Fibroblast of skin of back (primary cell): ENCODE data around the gene ITGA6.

ENCODE experiments used
- DNase-seq: peaks from one replicate; pipeline ENCODE4 v3.0.0-alpha.2; 2013

The ITGA6 gene

DNA sequence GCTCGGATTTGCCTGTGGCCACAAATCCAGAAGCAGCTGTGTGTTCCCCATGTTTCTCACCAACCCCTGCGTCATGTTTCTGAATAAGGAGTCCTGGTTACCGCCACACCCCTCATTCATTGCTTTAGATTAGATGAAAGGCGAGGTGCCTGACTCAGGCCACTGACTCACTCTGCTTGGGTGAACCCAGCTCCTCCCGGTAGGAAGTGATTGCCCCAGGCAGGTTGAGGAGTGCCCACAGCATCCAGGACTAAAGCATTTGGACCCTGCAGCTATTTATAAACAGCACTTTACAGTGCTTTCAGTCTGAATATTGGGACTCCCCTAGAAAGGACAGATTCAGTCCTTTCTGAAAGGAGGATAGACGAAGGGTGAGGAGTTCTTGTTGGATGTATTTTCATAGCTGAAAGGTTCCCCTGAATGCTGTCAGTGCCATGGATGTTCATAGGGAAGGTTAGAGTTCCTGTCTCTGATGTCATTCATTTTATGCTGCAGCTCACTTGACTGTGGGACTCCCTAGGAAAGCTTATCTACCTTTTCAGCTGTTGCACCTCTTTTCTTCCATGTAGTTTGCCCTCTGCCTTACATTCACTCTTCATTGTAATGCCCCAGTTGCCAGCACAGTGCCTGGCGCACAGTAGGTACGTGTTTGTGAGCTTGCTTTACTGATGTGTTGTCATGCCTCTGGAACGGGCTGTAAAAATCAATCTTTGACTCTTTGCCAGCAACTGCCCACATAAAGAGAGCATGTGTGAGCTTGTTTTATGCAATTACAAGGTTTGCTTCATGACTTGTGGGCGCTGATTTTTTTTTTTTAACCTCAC lies 14.9 kb downstream of the ITGA6 start:
- DNase-seq: peak; percentile 75

GRCh38 chr2:172445851-172446250 lies 18.5 kb downstream of the ITGA6 start:
- DNase-seq: no peak

GRCh38 chr2:172446474-172447063 lies 19.2 kb downstream of the ITGA6 start:
- no peak for DNase-seq

DNA sequence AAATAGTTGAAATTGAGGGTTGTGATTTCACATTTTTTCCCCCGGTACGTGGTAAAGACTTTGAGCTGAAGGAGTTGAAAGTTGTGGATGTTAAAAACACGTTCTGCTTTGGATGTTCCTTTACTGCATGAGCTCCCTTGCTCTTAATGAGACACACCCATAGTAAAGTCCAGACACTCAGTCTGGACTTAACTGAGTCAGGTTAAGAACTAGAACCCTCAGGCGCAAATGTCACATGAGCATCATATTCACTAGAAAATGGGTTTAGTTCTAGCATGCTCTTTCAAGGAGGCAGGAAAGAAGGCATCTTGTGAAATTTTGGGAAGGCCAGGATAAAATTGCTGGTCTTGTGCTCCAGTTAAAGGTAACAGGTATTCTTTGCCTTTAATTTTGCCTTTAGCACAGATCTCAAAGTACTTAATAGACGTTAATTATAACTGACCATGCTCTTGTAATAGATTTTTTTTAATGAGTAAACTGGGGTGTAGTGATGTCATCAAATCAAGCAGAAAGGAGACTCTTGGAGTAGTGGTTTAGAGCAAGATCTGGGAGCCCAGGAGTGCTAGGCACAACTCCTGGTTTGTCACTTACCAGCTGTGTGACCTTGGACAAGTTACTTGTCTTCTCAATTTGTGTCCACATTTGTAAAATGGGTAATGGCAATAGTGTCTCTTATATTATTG lies 20.6 kb downstream of the ITGA6 start:
- DNase-seq: no peak

DNA sequence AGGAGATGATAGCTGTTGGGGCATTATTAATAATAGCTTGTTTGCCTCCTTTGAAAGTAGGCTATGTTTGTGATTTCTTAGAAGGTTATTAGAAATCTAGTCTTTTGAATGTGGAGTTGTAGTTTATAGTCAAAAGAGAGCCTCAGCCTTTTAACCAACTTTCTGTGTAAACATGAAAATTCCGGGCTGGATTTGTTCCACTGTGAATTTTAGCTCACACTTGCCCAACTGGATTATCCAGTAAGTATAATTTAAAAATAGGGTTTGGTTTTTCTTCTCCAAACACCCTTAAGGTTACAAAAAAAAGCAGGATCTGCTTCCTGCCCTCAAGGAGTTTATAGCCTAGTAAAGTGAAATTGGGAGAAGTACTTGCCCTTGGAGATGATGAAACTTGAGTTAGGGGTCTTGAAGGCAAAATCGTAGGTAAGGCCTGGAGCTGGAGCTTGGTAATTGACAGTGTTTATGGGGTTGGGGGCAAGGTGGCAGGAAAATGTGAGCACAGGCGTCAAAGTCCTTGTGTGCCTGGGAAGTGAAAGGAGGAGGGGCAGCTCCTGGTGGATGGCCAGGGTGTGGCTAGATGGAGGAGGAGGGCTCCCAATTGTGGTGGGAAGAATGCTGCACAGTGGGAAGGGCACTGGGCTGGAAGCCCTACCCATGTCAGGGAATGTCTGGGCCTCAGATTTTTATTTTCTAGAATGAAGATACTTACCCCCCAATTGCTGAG lies 21.3 kb downstream of the ITGA6 start:
- no peak for DNase-seq

DNA sequence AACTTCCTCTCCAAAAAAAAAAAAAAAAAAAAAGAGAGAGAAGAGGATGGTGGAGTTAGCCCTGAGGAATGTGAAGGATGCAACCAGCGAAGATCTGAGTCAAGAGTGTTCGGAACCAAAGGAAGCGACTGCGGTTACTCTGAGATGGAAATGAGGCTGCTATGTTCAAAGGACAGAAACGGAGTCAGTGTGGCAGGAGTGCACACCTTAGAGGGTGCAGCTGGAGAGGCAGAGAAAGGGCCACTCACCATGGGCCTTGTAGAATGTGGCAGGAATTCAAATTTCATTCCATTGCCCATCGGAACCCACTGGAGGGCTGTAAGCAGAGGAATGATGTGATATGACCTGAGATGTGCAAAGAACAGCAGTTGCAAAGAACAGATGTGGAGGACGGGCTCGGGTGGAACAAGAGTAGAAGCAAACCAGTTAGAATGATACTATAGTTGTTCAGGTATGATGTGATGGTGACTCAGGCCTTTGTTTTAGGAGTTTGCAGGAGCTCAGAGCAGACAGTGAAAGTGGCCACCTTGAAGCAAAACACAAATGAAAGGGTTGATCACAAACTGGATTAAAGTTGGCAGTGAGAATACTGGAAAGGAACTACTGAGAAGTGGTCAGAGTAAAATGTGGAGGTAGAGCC lies 22.6 kb downstream of the ITGA6 start:
- peak; percentile 58 for DNase-seq

- DNase-seq: no peak
Measured at GRCh38 chr2:172451923-172452322, 24.5 kb downstream of the ITGA6 start.

DNA sequence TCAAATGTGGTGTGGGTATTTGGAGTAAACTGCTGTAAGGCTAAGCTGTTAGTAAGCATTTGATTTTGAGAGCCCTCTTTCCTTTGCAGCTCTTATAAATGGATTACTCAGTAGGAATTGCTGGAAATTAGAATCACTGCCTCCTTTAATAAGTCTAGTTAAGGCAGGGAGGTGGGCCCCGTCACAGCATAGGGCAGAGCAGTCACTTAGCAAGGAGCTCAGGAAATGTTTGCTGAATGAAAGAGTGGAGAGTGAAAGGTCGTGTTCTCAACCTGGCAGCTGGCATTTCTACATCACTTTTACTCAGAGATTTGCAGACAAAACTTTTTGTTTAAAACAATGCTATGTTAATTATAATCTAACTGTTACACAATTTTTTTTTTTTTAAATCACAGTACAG lies 25.5 kb downstream of the ITGA6 start:
- no peak for DNase-seq

GRCh38 chr2:172454404-172455120 lies 27.2 kb downstream of the ITGA6 start:
- no peak for DNase-seq

GRCh38 chr2:172455121-172455515 lies 27.7 kb downstream of the ITGA6 start:
- DNase-seq: no peak

DNA sequence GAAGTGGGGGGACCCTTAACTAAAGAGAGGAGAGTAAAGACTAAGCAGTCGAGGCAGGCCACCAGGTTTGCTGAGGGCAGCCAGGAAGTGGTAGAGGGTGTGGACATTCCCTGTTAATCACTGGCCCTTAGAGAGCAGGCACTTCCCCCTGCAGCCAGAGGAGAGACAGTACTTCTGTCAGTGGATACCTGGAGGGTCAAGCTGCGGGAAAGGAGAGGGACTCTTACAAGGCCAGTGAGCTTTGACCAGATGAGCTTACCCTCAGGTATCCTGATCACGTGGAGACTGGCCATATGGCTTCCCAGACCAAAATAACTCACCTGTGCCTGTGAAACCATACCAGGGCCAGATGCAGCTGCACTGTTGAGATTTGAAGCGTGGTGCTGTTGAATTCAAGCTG lies 28.6 kb downstream of the ITGA6 start:
- no peak for DNase-seq

DNA sequence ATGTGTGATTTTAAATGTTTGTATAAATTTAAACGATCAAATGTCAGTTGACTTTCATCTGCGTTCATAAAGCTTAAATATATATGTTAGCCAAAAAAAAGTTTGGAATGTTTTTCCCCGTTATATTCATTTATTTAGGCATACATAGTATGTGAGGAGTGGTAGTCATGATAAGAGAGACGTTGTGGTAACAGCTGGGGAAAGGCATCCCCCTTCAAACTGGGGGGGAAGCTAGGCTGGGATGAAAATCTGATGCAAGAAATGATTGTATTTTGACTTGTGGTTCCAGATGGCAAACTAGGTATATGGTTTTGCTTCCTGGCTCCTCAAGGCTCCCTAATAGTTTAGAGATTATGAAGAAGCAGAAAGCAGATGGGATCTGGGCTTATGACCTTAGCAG lies 30.1 kb downstream of the ITGA6 start:
- DNase-seq: no peak

GRCh38 chr2:172458561-172459124 lies 31.3 kb downstream of the ITGA6 start:
- no peak for DNase-seq

GRCh38 chr2:172460780-172461201 lies 33.4 kb downstream of the ITGA6 start:
- DNase-seq: peak; percentile 18

- peak; percentile 27 for DNase-seq
Measured at GRCh38 chr2:172461591-172462372, 34.4 kb downstream of the ITGA6 start.

GRCh38 chr2:172462373-172462848 lies 35.0 kb downstream of the ITGA6 start:
- DNase-seq: no peak

DNA sequence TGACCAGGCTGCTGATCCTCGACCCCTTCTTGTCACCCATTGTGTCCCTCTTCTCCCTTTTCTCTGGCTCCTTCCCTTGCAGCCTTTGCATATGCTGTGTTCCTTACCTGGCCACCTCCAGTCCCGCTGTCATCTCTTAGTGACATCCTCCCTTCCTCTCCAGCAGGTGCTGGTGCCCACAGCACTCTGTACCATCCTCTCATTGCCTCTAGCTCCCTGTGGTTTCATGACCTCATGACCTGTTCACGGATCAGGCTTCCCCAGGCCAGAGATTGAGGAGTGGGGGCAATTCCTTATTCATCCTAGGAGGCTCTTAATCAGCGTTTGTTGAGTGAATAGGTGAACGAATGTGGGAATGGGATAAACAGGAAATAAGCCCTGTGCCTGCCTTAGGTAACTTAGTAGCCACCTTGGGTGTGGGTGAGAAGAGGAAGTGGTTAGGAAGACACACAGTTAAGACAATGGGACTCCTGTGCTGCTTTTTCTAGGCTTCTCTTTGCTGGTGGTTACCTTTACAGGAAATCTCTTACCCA lies 35.5 kb downstream of the ITGA6 start:
- DNase-seq: no peak

- DNase-seq: no peak
Measured at GRCh38 chr2:172464400-172465129, 37.2 kb downstream of the ITGA6 start.
